ENCODE data around the gene NTM.

- TF ChIP-seq CTCF (IDR thresholded peaks at IDR 0.05; ENCODE audit: low read length), result no peak
- no peak for TF ChIP-seq EZH2 (IDR thresholded peaks at IDR 0.05; ENCODE audit: borderline replicate concordance, low read length)
These were observed 45.4 kb upstream of the NTM start for GRCh38 chr11:131324921-131325570.

All from OCI-LY1 (cell line).